GM23248 (cell line): ENCODE measurements around the gene LRRFIP1. TPM values are rescaled to one million over a fixed set of nuclear protein-coding genes. Genes with fewer than 3 reads are reported as not detected.

Source experiments
- DNase-seq: peaks from one replicate; pipeline ENCODE4 v3.0.0-alpha.2; 2015
- H2AFZ ChIP-seq: fragments of 200-600 bp; sonication (generic); 2 replicates; pipeline ENCODE4 v1.6.1; 2016; ENCODE audit warnings: antibody characterized with exemption
- H3F3A ChIP-seq: fragments of 200-600 bp; sonication (generic); 2 replicates; pipeline ENCODE4 v1.6.1; 2016; ENCODE audit warnings: mild to moderate bottlenecking, antibody characterized with exemption, mixed run types; ENCODE audit not compliant: insufficient read depth
- H3K27ac ChIP-seq: fragments of 200-600 bp; sonication (generic); 2 replicates; pipeline ENCODE4 v1.5.1; 2016; ENCODE audit warnings: mild to moderate bottlenecking
- H3K27me3 ChIP-seq: fragments of 200-600 bp; sonication (generic); replicated peaks from 2 replicates; pipeline ENCODE4 v1.6.1; 2016; ENCODE audit warnings: mild to moderate bottlenecking; ENCODE audit not compliant: insufficient read depth
- H3K36me3 ChIP-seq: fragments of 200-600 bp; sonication (generic); 2 replicates; pipeline ENCODE4 v1.6.1; 2016; ENCODE audit warnings: low read depth, mild to moderate bottlenecking
- H3K4me1 ChIP-seq: fragments of 200-600 bp; sonication (generic); 2 replicates; pipeline ENCODE4 v1.6.1; 2016; ENCODE audit warnings: mild to moderate bottlenecking; ENCODE audit not compliant: insufficient read depth
- H3K4me2 ChIP-seq: fragments of 200-600 bp; sonication (generic); one replicate; pipeline ENCODE4 v1.6.1; 2016; ENCODE audit warnings: mild to moderate bottlenecking; ENCODE audit not compliant: unreplicated experiment
- H3K4me3 ChIP-seq: fragments of 200-600 bp; sonication (generic); 2 replicates; pipeline ENCODE4 v1.5.1; 2016; ENCODE audit warnings: mild to moderate bottlenecking
- H3K79me2 ChIP-seq: fragments of 200-600 bp; sonication (generic); 2 replicates; pipeline ENCODE4 v1.6.1; 2016; ENCODE audit warnings: mild to moderate bottlenecking; ENCODE audit not compliant: insufficient read depth
- H3K9ac ChIP-seq: fragments of 200-600 bp; sonication (generic); 2 replicates; pipeline ENCODE4 v1.6.1; 2016; ENCODE audit warnings: mild to moderate bottlenecking
- H3K9me2 ChIP-seq: fragments of 200-600 bp; sonication (generic); 2 replicates; pipeline ENCODE4 v1.6.1; 2016; ENCODE audit warnings: mixed run types, mild to moderate bottlenecking, moderate library complexity; ENCODE audit not compliant: insufficient read depth
- H3K9me3 ChIP-seq: fragments of 200-600 bp; sonication (generic); one replicate; pipeline ENCODE4 v1.6.1; 2017; ENCODE audit warnings: low read depth
- H4K20me1 ChIP-seq: fragments of 200-600 bp; sonication (generic); 2 replicates; pipeline ENCODE4 v1.6.0; 2016; ENCODE audit not compliant: insufficient read depth
- EZH2 ChIP-seq: fragments of 200-600 bp; sonication (generic); IDR thresholded peaks from 2 replicates; pipeline ENCODE4 v1.6.1; 2018; ENCODE audit warnings: antibody characterized with exemption, mild to moderate bottlenecking; ENCODE audit not compliant: insufficient read depth, poor library complexity, severe bottlenecking
- EZH2phosphoT487 ChIP-seq: fragments of 200-600 bp; sonication (generic); IDR thresholded peaks from 2 replicates; pipeline ENCODE4 v1.6.1; 2018; ENCODE audit warnings: antibody characterized with exemption, moderate library complexity, mild to moderate bottlenecking, low read depth; ENCODE audit not compliant: insufficient read depth
- whole genome bisulfite sequencing, 2 experiments: methylation state at CpG; one replicate each; pipeline ENCODE4 v1.1.6; 2015 to 2017; ENCODE audit warnings: low lambda C conversion rate in 2 of 2, low coverage in 1 of 2; ENCODE audit errors: missing lambda C conversion rate in 2 of 2; 5-methylcytosine and 5-hydroxymethylcytosine counted together
- in situ Hi-C: fragments of 300-500 bp; cut with MboI; formaldehyde crosslinking; loops from 2 replicates; pipeline ENCODE4 v1.15.0; 2020
- polyA plus RNA-seq: library from polyadenylated mRNA; unstranded; fragments of >200 nt; fragmentation: Nextera tagmentation; extraction: Ambion mirVana; gene quantifications from 2 replicates; pipeline ENCODE4 v1.2.1, GENCODE V29; 2016
- total RNA-seq: library from RNA; depleted of rRNA; stranded (reverse); fragments of >200 nt; shearing (Covaris generic); gene quantifications from 2 replicates; pipeline ENCODE4 v1.2.3, GENCODE V29; 2014

The LRRFIP1 gene
- total and polyA plus RNA-seq, 2 experiments from 2014 or later, result 84.4 to 159 TPM

DNA sequence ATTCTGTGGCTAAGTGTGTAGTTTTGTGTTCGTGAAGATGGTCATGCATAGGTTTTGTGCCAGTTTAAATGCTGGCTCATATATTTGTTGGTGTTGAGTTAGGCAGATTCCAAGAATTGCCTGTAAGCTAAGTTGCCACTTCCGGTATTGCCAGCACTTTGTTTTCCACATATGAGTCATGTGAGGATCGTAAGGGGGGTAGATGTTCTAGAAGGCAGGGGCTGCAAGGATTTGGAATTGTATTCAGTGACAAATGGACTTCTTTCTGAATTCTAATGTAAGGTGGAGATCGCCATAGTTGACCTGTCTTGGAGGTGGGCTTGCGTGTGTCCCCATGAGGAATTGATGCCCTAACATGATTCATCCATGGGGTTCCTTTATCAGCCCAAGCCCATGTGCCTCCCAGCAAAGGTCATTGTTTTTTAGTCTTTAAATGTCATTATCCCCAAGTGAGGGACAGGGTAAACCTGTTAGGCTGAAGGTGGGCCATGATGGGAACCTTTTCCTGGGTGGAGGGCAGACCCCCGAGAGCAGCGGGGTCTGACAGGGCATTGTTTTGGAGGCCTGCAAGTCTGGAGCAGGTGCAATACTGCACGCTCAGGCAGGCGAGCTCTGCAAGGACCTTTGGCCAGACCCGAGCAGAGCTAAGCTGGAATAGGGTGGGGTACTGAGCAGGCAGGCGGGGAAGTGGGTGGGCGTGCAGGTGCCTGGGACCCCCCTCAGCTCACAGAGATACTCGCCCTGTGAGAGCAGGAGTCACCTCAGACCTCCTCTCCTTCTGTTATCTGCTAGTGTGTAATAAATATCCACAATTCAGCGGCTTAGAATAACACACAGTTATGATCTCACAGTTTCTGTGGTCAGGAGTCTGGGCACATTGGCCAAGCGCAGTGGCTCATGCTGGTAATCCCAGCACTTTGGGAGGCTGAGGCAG is 77.4 kb downstream of the LRRFIP1 start:
- H2AFZ ChIP-seq, result no peak overlapping the region
- no peaks in the 10 kb centered on the region for H4K20me1 ChIP-seq
- peak; percentile 76 for DNase-seq
- peaks cover 45% of the 10 kb centered on the region for H3K4me1 ChIP-seq
- peaks cover 18% of the 10 kb centered on the region; the same call in 1 of the 2 replicates for H3F3A ChIP-seq
- H3K9ac ChIP-seq, result no peak overlapping the region
- H3K4me3 ChIP-seq, result no peak overlapping the region
- 83 to 84% methylated on average over 15 of the region's 15 CpGs for WGBS, 2 experiments
- H3K36me3 ChIP-seq, result no peaks in the 10 kb centered on the region
- peak overlapping the region; percentile 84 for H3K27ac ChIP-seq
- H3K79me2 ChIP-seq, result peaks cover 100% of the 10 kb centered on the region
- H3K9me2 ChIP-seq, result no peaks in the 10 kb centered on the region
- no peaks in the 10 kb centered on the region for H3K27me3 ChIP-seq
- H3K9me3 ChIP-seq, result no peaks in the 10 kb centered on the region
- H3K4me2 ChIP-seq, result peak overlapping the region; percentile 33
- in situ Hi-C loops, result no loop called here
- no peak for TF ChIP-seq EZH2phosphoT487
- no peak for TF ChIP-seq EZH2

- WGBS, 2 experiments, result 99 to 100% methylated on average over 5 of the region's 5 CpGs
- H3K4me2 ChIP-seq, result no peak overlapping the region
- no peak for TF ChIP-seq EZH2
- no peak for TF ChIP-seq EZH2phosphoT487
- H3K9me3 ChIP-seq, result no peaks in the 10 kb centered on the region
- H3F3A ChIP-seq, result peaks cover 18% of the 10 kb centered on the region; the same call in 1 of the 2 replicates
- no peak overlapping the region for H3K27ac ChIP-seq
- H3K27me3 ChIP-seq, result no peaks in the 10 kb centered on the region
- no peak overlapping the region for H2AFZ ChIP-seq
- 0 out of 2 replicates have a peak, but pooled peaks cover 4% of the 10 kb centered on the region for H3K36me3 ChIP-seq
- H4K20me1 ChIP-seq, result no peaks in the 10 kb centered on the region
- H3K4me3 ChIP-seq, result no peak overlapping the region
- no peak overlapping the region for H3K9ac ChIP-seq
- DNase-seq, result no peak
- in situ Hi-C loops, result no loop called here
- H3K79me2 ChIP-seq, result peaks cover 100% of the 10 kb centered on the region
- H3K9me2 ChIP-seq, result no peaks in the 10 kb centered on the region
- H3K4me1 ChIP-seq, result peaks cover 33% of the 10 kb centered on the region
Observed at GRCh38 chr2:237706257-237706656, 78.9 kb downstream of the LRRFIP1 start.

DNA sequence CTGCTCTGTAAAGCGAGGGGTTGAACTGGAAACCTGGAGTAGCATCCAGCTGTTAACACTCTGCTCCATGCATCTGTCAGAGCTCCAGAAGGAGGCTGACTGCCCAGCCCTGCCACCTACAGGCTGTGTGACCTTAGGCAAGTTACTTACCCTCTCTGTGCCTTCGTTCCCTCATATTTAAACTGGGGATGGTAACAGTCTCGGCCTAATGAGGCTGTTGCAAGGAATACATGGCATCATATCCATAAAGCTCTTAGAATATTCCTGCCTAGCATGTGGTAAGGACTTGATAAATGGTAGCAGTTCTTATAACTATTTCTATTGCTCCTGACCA is 80.6 kb downstream of the LRRFIP1 start:
- TF ChIP-seq EZH2phosphoT487 (no peak), EZH2 (no peak)
- 0 out of 2 replicates have a peak, but pooled peaks cover 4% of the 10 kb centered on the region for H3K36me3 ChIP-seq
- in situ Hi-C loops, result no loop called here
- H3K9me3 ChIP-seq, result no peaks in the 10 kb centered on the region
- DNase-seq, result no peak
- no peaks in the 10 kb centered on the region for H4K20me1 ChIP-seq
- H3K4me3 ChIP-seq, result no peak overlapping the region
- no peak overlapping the region for H3K9ac ChIP-seq
- no peak overlapping the region for H2AFZ ChIP-seq
- peak overlapping the region; percentile 16; the same call in 1 of the 2 replicates for H3K27ac ChIP-seq
- no peaks in the 10 kb centered on the region for H3K27me3 ChIP-seq
- 0 out of 2 replicates have a peak, but pooled peaks cover 6% of the 10 kb centered on the region for H3F3A ChIP-seq
- peaks cover 100% of the 10 kb centered on the region for H3K79me2 ChIP-seq
- H3K4me1 ChIP-seq, result peaks cover 19% of the 10 kb centered on the region
- H3K4me2 ChIP-seq, result no peak overlapping the region
- H3K9me2 ChIP-seq, result no peaks in the 10 kb centered on the region
- WGBS, 2 experiments, result 96 to 100% methylated on average over 3 of the region's 3 CpGs

GRCh38 chr2:237708491-237708890 is 81.1 kb downstream of the LRRFIP1 start:
- no peaks in the 10 kb centered on the region for H3K9me3 ChIP-seq
- H3K36me3 ChIP-seq, result 0 out of 2 replicates have a peak, but pooled peaks cover 4% of the 10 kb centered on the region
- H4K20me1 ChIP-seq, result no peaks in the 10 kb centered on the region
- 0 out of 2 replicates have a peak, but pooled peaks cover 1% of the 10 kb centered on the region for H3F3A ChIP-seq
- H3K27ac ChIP-seq, result no peak overlapping the region
- H3K9ac ChIP-seq, result no peak overlapping the region
- in situ Hi-C loops, result no loop called here
- H3K4me1 ChIP-seq, result peaks cover 15% of the 10 kb centered on the region
- no peak overlapping the region for H3K4me3 ChIP-seq
- no peaks in the 10 kb centered on the region for H3K9me2 ChIP-seq
- no peak overlapping the region for H3K4me2 ChIP-seq
- H3K27me3 ChIP-seq, result no peaks in the 10 kb centered on the region
- TF ChIP-seq EZH2phosphoT487 (no peak), EZH2 (no peak)
- no peak for DNase-seq
- peaks cover 100% of the 10 kb centered on the region for H3K79me2 ChIP-seq
- H2AFZ ChIP-seq, result no peak overlapping the region
- WGBS, 2 experiments, result 96 to 97% methylated on average over 27 of the region's 27 CpGs
